HepG2 (cell line): ENCODE measurements around the gene ARX. TPM values are rescaled to one million over a fixed set of nuclear protein-coding genes. Genes with fewer than 3 reads are reported as not detected.

Experiments
- ATAC-seq: fragments of 200-7000 bp; cut with Tn5 transposase; 3 replicates; pipeline ENCODE4 v1.9.1; 2020; ENCODE audit warnings: mild to moderate bottlenecking, moderate library complexity
- BruUV-seq: library from RNA; stranded (reverse); fragments of 400-500 nt; replicated peaks from 2 replicates; lab custom pipeline; 2021; lab: Mats Ljungman, UMichigan
- CTCF ChIA-PET: fragments of 300-600 bp; formaldehyde crosslinking; extraction: SDS; loops from one replicate; lab custom pipeline; 2021; ENCODE audit warnings: low total read pairs, inconsistent platforms, low intra/inter-chr PET ratio; lab: Yijun Ruan, JAX
- POLR2A ChIA-PET: fragments of 350-600 bp; sonication (Branson Sonifier 250); formaldehyde crosslinking; loops from one replicate; lab custom pipeline; 2020; ENCODE audit warnings: antibody characterized with exemption, inconsistent platforms; lab: Yijun Ruan, JAX
- DNase-seq: peaks from one replicate; pipeline ENCODE4 v3.0.0-alpha.2; 2015; ENCODE audit warnings: low spot score
- FAIRE-seq: peaks from 3 replicates; lab custom pipeline; 2011; peaks lifted over from hg19 to GRCh38; lab: Jason Lieb, UNC
- H2AFZ ChIP-seq: one replicate; pipeline ENCODE4 v1.6.1; 2011; ENCODE audit warnings: low read length, inconsistent platforms
- H3K27ac ChIP-seq: fragments of 300-600 bp; 3 replicates; pipeline ENCODE4 v1.8.0; 2011; ENCODE audit warnings: mixed run types, mild to moderate bottlenecking, mixed read lengths, low read length, inconsistent platforms; ENCODE audit not compliant: insufficient read depth; ENCODE audit errors: extremely low read length
- H3K27me3 ChIP-seq, 2 experiments: fragments of 200-600 bp in 1 of 2; 2 replicates in 1 of 2; 3 replicates in 1 of 2; pipeline versions ENCODE4 v1.6.0 to v1.8.0; 2011; ENCODE audit warnings: low read length in 2 of 2, mild to moderate bottlenecking in 2 of 2, moderate library complexity in 2 of 2, inconsistent platforms in 1 of 2; ENCODE audit not compliant: insufficient read depth in 2 of 2, control insufficient read depth in 1 of 2
- H3K36me3 ChIP-seq, 2 experiments: fragments of 200-600 bp in 1 of 2; replicated peaks in 1 of 2; 2 replicates in 1 of 2; 3 replicates in 1 of 2; pipeline versions ENCODE4 v1.5.1 to v1.8.0; 2011; ENCODE audit warnings: low read length in 2 of 2, inconsistent platforms in 1 of 2; ENCODE audit not compliant: insufficient read depth in 2 of 2, control insufficient read depth in 1 of 2
- H3K4me1 ChIP-seq: 2 replicates; pipeline ENCODE4 v1.5.1; 2012; ENCODE audit warnings: low read length, inconsistent platforms; ENCODE audit not compliant: insufficient read depth
- H3K4me2 ChIP-seq: 2 replicates; pipeline ENCODE4 v1.6.0; 2011; ENCODE audit warnings: low read depth, low read length, inconsistent platforms
- H3K4me3 ChIP-seq, 3 experiments: fragments of 200-600 bp in 1 of 3; sonication (generic), shearing (Covaris generic) in 1 of 3; replicated peaks in 1 of 3; 2 replicates each; pipeline ENCODE4 v1.5.1; 2011 to 2016; ENCODE audit warnings: low read length in 3 of 3, inconsistent platforms in 2 of 3, low read depth in 2 of 3, mild to moderate bottlenecking in 2 of 3, control low read depth in 1 of 3, mixed read lengths in 1 of 3; ENCODE audit not compliant: insufficient read depth in 1 of 3
- H3K79me2 ChIP-seq: one replicate; pipeline ENCODE4 v1.6.1; 2011; ENCODE audit warnings: low read length, inconsistent platforms; ENCODE audit not compliant: insufficient read depth
- H3K9ac ChIP-seq: 2 replicates; pipeline ENCODE4 v1.6.0; 2011; ENCODE audit warnings: mild to moderate bottlenecking, low read depth, low read length, inconsistent platforms; ENCODE audit not compliant: insufficient read depth
- H3K9me3 ChIP-seq: 2 replicates; pipeline ENCODE4 v1.5.1; 2012; ENCODE audit warnings: mild to moderate bottlenecking, low read length
- H4K20me1 ChIP-seq: 2 replicates; pipeline ENCODE4 v1.6.0; 2011; ENCODE audit warnings: inconsistent platforms, mild to moderate bottlenecking, low read length, moderate library complexity; ENCODE audit not compliant: insufficient read depth
- RAD51 ChIP-seq: fragments of 450-650 bp; IDR thresholded peaks from 2 replicates; pipeline ENCODE4 v1.6.1; 2016; ENCODE audit warnings: borderline replicate concordance
- ZBTB7B ChIP-seq: sonication (generic); formaldehyde crosslinking; IDR thresholded peaks from 2 replicates; pipeline ENCODE4 v1.4.0; 2020; ENCODE audit warnings: missing genetic modification reagents
- ZNF550 ChIP-seq: sonication (generic); formaldehyde crosslinking; IDR thresholded peaks from 2 replicates; pipeline ENCODE4 v1.4.0; 2020; ENCODE audit warnings: mild to moderate bottlenecking, missing genetic modification reagents, borderline replicate concordance
- WGBS: methylation state at CpG from one replicate; pipeline ENCODE4 v1.1.6; 2017; ENCODE audit warnings: low lambda C conversion rate; 5-methylcytosine and 5-hydroxymethylcytosine counted together
- in situ Hi-C: cut with HindIII; loops from 2 replicates; pipeline ENCODE4 v1.10.0; 2017; ENCODE audit warnings: low pct_unique_long_range_greater_than_20kb; ENCODE audit not compliant: extremely low pct_ligation_motif_present
- intact Hi-C: fragments of 100-400 bp; cut with micrococcal nuclease; formaldehyde crosslinking; loops from one replicate; pipeline ENCODE4 v1.10.0; 2022; ENCODE audit not compliant: unreplicated experiment
- polyA plus RNA-seq, 8 experiments: library from polyadenylated mRNA; depleted of rRNA in 3 of 8; stranded (reverse) in 7 of 8; unstranded in 1 of 8; fragments of >200 nt; fragmentation: Illumina TruSeq in 4 of 8; extraction: Trizol in 4 of 8; gene quantifications; 2 replicates each; pipeline versions ENCODE4 v1.2.1 to v1.2.3, GENCODE V29; 2011 to 2016; ENCODE audit warnings: low read depth in 4 of 8, missing spikeins in 1 of 8, mixed read lengths in 1 of 8; ENCODE audit not compliant: insufficient read depth in 1 of 8
- total RNA-seq, 5 experiments: library from RNA; depleted of rRNA; stranded (reverse); fragments of >200 nt; fragmentation: Illumina TruSeq; extraction: Trizol; gene quantifications; 2 replicates each; pipeline ENCODE4 v1.2.3, GENCODE V29; 2016; ENCODE audit warnings: low read depth in 1 of 5
- TF ChIP-seq, protein P1 (sequence below): sonication (generic); formaldehyde crosslinking; IDR thresholded peaks from 2 replicates; pipeline ENCODE4 v1.5.0; 2020; ENCODE audit warnings: mild to moderate bottlenecking, missing genetic modification reagents, moderate library complexity
- TF ChIP-seq, protein P2 (sequence below): sonication (generic); formaldehyde crosslinking; IDR thresholded peaks from 2 replicates; pipeline ENCODE4 v1.4.0; 2020; ENCODE audit warnings: missing genetic modification reagents, borderline replicate concordance

ARX gene
- total and polyA plus RNA-seq, 2 of the 13 experiments (the other 11 are each of a cell fraction or from before 2014, with no cell fraction given) = not detected

GRCh38 chrX:25022499-25023325 is 6.9 kb upstream of the ARX start:
- H2AFZ ChIP-seq = no peak overlapping the region
- CTCF ChIA-PET = no interaction called here
- BruUV-seq = no TSS peak
- no peak for FAIRE-seq
- H3K4me3 ChIP-seq = peak overlapping the region in 1 of 3 experiments; percentile 16; a peak in 1 of 6 replicates
- TF ChIP-seq RAD51 (no peak), ZBTB7B (CRISPR knock-in tag) (no peak), ZNF550 (CRISPR knock-in tag) (no peak)
- TF ChIP-seq, protein P1, sequence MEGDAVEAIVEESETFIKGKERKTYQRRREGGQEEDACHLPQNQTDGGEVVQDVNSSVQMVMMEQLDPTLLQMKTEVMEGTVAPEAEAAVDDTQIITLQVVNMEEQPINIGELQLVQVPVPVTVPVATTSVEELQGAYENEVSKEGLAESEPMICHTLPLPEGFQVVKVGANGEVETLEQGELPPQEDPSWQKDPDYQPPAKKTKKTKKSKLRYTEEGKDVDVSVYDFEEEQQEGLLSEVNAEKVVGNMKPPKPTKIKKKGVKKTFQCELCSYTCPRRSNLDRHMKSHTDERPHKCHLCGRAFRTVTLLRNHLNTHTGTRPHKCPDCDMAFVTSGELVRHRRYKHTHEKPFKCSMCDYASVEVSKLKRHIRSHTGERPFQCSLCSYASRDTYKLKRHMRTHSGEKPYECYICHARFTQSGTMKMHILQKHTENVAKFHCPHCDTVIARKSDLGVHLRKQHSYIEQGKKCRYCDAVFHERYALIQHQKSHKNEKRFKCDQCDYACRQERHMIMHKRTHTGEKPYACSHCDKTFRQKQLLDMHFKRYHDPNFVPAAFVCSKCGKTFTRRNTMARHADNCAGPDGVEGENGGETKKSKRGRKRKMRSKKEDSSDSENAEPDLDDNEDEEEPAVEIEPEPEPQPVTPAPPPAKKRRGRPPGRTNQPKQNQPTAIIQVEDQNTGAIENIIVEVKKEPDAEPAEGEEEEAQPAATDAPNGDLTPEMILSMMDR (CRISPR knock-in tag) = peak; percentile 36
- TF ChIP-seq, protein P2, sequence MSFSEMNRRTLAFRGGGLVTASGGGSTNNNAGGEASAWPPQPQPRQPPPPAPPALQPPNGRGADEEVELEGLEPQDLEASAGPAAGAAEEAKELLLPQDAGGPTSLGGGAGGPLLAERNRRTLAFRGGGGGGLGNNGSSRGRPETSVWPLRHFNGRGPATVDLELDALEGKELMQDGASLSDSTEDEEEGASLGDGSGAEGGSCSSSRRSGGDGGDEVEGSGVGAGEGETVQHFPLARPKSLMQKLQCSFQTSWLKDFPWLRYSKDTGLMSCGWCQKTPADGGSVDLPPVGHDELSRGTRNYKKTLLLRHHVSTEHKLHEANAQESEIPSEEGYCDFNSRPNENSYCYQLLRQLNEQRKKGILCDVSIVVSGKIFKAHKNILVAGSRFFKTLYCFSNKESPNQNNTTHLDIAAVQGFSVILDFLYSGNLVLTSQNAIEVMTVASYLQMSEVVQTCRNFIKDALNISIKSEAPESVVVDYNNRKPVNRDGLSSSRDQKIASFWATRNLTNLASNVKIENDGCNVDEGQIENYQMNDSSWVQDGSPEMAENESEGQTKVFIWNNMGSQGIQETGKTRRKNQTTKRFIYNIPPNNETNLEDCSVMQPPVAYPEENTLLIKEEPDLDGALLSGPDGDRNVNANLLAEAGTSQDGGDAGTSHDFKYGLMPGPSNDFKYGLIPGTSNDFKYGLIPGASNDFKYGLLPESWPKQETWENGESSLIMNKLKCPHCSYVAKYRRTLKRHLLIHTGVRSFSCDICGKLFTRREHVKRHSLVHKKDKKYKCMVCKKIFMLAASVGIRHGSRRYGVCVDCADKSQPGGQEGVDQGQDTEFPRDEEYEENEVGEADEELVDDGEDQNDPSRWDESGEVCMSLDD = no peak
- POLR2A ChIA-PET = no interaction called here
- H3K4me2 ChIP-seq = 0 out of 2 replicates have a peak overlapping the region, but pooled peaks have one; percentile 3
- intact Hi-C loops (loop anchor here (5.0 kb wide), 2 partner anchors 120 to 270 kb away; no protein-coding TSS in a partner anchor), in situ Hi-C loops (loop anchor here (5.0 kb wide), 2 partner anchors 185 to 270 kb away; no protein-coding TSS in a partner anchor)
- no peak overlapping the region for H3K9ac ChIP-seq
- WGBS = 21% methylated on average over 9 of the region's 59 CpGs
- H3K27me3 ChIP-seq = peaks cover 2 to 33% of the 10 kb centered on the region in 2 experiments; a peak in 4 of 5 replicates
- H4K20me1 ChIP-seq = no peaks in the 10 kb centered on the region
- ATAC-seq = peak; percentile 57; the same call in 2 of the 3 replicates
- no peak overlapping the region for H3K27ac ChIP-seq
- H3K9me3 ChIP-seq = no peaks in the 10 kb centered on the region
- no peaks in the 10 kb centered on the region for H3K36me3 ChIP-seq
- no peak for DNase-seq
- no peaks in the 10 kb centered on the region for H3K79me2 ChIP-seq
- H3K4me1 ChIP-seq = peaks cover 14% of the 10 kb centered on the region
